H1 (cell line): ENCODE data around the gene MTM1. TPM values are rescaled to one million over a fixed set of nuclear protein-coding genes. Genes with fewer than 3 reads are reported as not detected.

Source experiments
- CHD7 ChIP-seq: fragments of 300-600 bp; sonication (generic); IDR thresholded peaks from 2 replicates; pipeline ENCODE4 v1.7.1; 2012; ENCODE audit warnings: low read length, moderate library complexity, mild to moderate bottlenecking, inconsistent platforms; ENCODE audit not compliant: insufficient replicate concordance
- EZH2 ChIP-seq: fragments of 200-600 bp; sonication (generic); IDR thresholded peaks from 2 replicates; pipeline ENCODE4 v1.7.1; 2012; ENCODE audit warnings: low read depth, mild to moderate bottlenecking, moderate library complexity, low read length, inconsistent platforms; ENCODE audit not compliant: severe bottlenecking
- HDAC2 ChIP-seq, 2 experiments: fragments of 300-600 bp in 1 of 2; sonication (generic) in 1 of 2; IDR thresholded peaks; 2 replicates each; pipeline ENCODE4 v1.6.1; 2011 to 2012; ENCODE audit warnings: low read depth in 2 of 2, low read length in 2 of 2, mild to moderate bottlenecking in 2 of 2, moderate library complexity in 2 of 2, borderline replicate concordance in 1 of 2, inconsistent platforms in 1 of 2
- HDAC6 ChIP-seq: IDR thresholded peaks from one replicate; pipeline ENCODE4 v1.7.1; 2012; ENCODE audit warnings: low read depth, mild to moderate bottlenecking, inconsistent platforms, low read length, moderate library complexity
- MAX ChIP-seq: IDR thresholded peaks from 2 replicates; pipeline ENCODE4 v1.6.1; 2012; ENCODE audit warnings: inconsistent platforms
- PHF8 ChIP-seq: fragments of 200-600 bp; sonication (generic); conservative IDR thresholded peaks from 2 replicates; pipeline ENCODE4 v1.7.1; 2012; ENCODE audit warnings: low read depth, mild to moderate bottlenecking, inconsistent platforms, low read length, moderate library complexity
- SIX5 ChIP-seq: IDR thresholded peaks from 2 replicates; pipeline ENCODE4 v1.6.1; 2011; ENCODE audit warnings: mild to moderate bottlenecking, low read depth, low read length
- SP1 ChIP-seq: IDR thresholded peaks from 2 replicates; pipeline ENCODE4 v1.6.1; 2011; ENCODE audit warnings: low read depth, low read length
- TAF7 ChIP-seq: optimal IDR thresholded peaks from 2 replicates; pipeline ENCODE3; 2011; ENCODE audit warnings: low read depth, mild to moderate bottlenecking, inconsistent platforms, low read length, moderate library complexity, borderline replicate concordance
- polyA plus RNA-seq, 7 experiments: library from polyadenylated mRNA; depleted of rRNA in 3 of 7; stranded (reverse) in 5 of 7; unstranded in 2 of 7; fragments of >200 nt in 5 of 7; fragments of 200-250 nt in 2 of 7; gene quantifications; 1 replicate in 5 of 7; 2 replicates in 1 of 7; 4 replicates in 1 of 7; pipeline versions ENCODE4 v1.2.1 to v1.2.3, GENCODE V29; 2011 to 2013; ENCODE audit warnings: missing spikeins in 2 of 7, mixed read lengths in 2 of 7
- total RNA-seq: library from RNA; stranded (reverse); fragmentation: NEBNext Ultra II Directional; extraction: Animal tissue kit (Norgen Biotek cat#: 25700); gene quantifications from 2 replicates; pipeline ENCODE4 v1.2.1, GENCODE V29; 2021

MTM1 gene
- total and polyA plus RNA-seq, 2 of the 8 experiments (the other 6 are each of a cell fraction or from before 2014, with no cell fraction given): 2.3 to 8.4 TPM

- TF ChIP-seq CHD7 (no peak), SIX5 (no peak), HDAC2 (IDR thresholded peaks at IDR 0.05; ENCODE audit: borderline replicate concordance in 1 of 2, low read depth in 2 of 2, low read length in 2 of 2) (no peak), SP1 (no peak), TAF7 (no peak), HDAC6 (no peak), EZH2 (no peak), PHF8 (no peak), MAX (no peak)
These were observed 23.3 kb upstream of the MTM1 start (continued) for GRCh38 chrX:150544835-150545770.
